ENCODE measurements around the gene PON3. TPM values are rescaled to one million over a fixed set of nuclear protein-coding genes. Genes with fewer than 3 reads are reported as not detected.

Gene PON3
- total RNA-seq, 1 donor from 2014 or later, result not detected

- Histone ChIP-seq H3K27ac (ENCODE audit: low read depth, low read length) (no peak overlapping the region), H3K4me3 (ENCODE audit: insufficient read depth, low read depth, low read length) (no peak overlapping the region), H3K27me3 (ENCODE audit: insufficient read depth, low read length) (no peaks in the 10 kb centered on the region), H3K9ac (ENCODE audit: low read length) (no peak overlapping the region), H4K20me1 (ENCODE audit: insufficient read depth, low read length) (no peaks in the 10 kb centered on the region), H3K4me1 (ENCODE audit: insufficient read depth, low read length) (no peaks in the 10 kb centered on the region), H2AFZ (ENCODE audit: low read depth, low read length) (no peak overlapping the region), H3K79me2 (ENCODE audit: insufficient read depth, low read length) (no peaks in the 10 kb centered on the region), H3K4me2 (ENCODE audit: low read length) (no peak overlapping the region), H3K9me3 (ENCODE audit: insufficient read depth, low read depth, low read length) (no peaks in the 10 kb centered on the region), H3K36me3 (ENCODE audit: insufficient read depth, low read length) (no peaks in the 10 kb centered on the region)
- Mint-ChIP-seq H3K27me3 (ENCODE audit: low read depth, unreplicated experiment) (peaks cover 1% of the 10 kb centered on the region), H3K27ac (ENCODE audit: unreplicated experiment) (no peak overlapping the region), H3K4me3 (ENCODE audit: unreplicated experiment) (no peak overlapping the region), H3K36me3 (ENCODE audit: low read depth, unreplicated experiment) (no peaks in the 10 kb centered on the region), H3K4me1 (ENCODE audit: low read depth, unreplicated experiment) (peaks cover 23% of the 10 kb centered on the region), H3K9me3 (ENCODE audit: unreplicated experiment) (no peaks in the 10 kb centered on the region)
- no peak for DNase-seq (ENCODE audit: low read depth)
- no peak for FAIRE-seq
- TF ChIP-seq EZH2 (IDR thresholded peaks at IDR 0.05; ENCODE audit: insufficient read depth, low read length), result no peak
- TF ChIP-seq CTCF (IDR thresholded peaks at IDR 0.05; ENCODE audit: insufficient read depth, low read depth, low read length), result no peak
These were observed 76.6 kb downstream of the PON3 start for GRCh38 chr7:95319570-95319969.

- Histone ChIP-seq H3K9ac (ENCODE audit: low read length) (no peak overlapping the region), H3K4me2 (ENCODE audit: low read length) (no peak overlapping the region), H4K20me1 (ENCODE audit: insufficient read depth, low read length) (no peaks in the 10 kb centered on the region), H3K4me1 (ENCODE audit: insufficient read depth, low read length) (no peaks in the 10 kb centered on the region), H3K36me3 (ENCODE audit: insufficient read depth, low read length) (no peaks in the 10 kb centered on the region), H2AFZ (ENCODE audit: low read depth, low read length) (no peak overlapping the region), H3K4me3 (ENCODE audit: insufficient read depth, low read depth, low read length) (no peak overlapping the region), H3K9me3 (ENCODE audit: insufficient read depth, low read depth, low read length) (no peaks in the 10 kb centered on the region), H3K79me2 (ENCODE audit: insufficient read depth, low read length) (no peaks in the 10 kb centered on the region), H3K27ac (ENCODE audit: low read depth, low read length) (no peak overlapping the region), H3K27me3 (ENCODE audit: insufficient read depth, low read length) (no peaks in the 10 kb centered on the region)
- DNase-seq (ENCODE audit: low read depth) (no peak), FAIRE-seq (no peak)
- H3K27ac Mint-ChIP-seq (ENCODE audit: unreplicated experiment), result no peak overlapping the region
- no peak for TF ChIP-seq EZH2 (IDR thresholded peaks at IDR 0.05; ENCODE audit: insufficient read depth, low read length)
- no peak for TF ChIP-seq CTCF (IDR thresholded peaks at IDR 0.05; ENCODE audit: insufficient read depth, low read depth, low read length)
- peaks cover 25% of the 10 kb centered on the region for H3K4me1 Mint-ChIP-seq (ENCODE audit: low read depth, unreplicated experiment)
- no peaks in the 10 kb centered on the region for H3K9me3 Mint-ChIP-seq (ENCODE audit: unreplicated experiment)
- H3K36me3 Mint-ChIP-seq (ENCODE audit: low read depth, unreplicated experiment), result peaks cover 1% of the 10 kb centered on the region
- no peak overlapping the region for H3K4me3 Mint-ChIP-seq (ENCODE audit: unreplicated experiment)
- H3K27me3 Mint-ChIP-seq (ENCODE audit: low read depth, unreplicated experiment), result peaks cover 1% of the 10 kb centered on the region
These were observed 77.6 kb downstream of the PON3 start for GRCh38 chr7:95318501-95319100.

GRCh38 chr7:95317966-95318365 lies 78.2 kb downstream of the PON3 start:
- no peak overlapping the region for H3K27ac ChIP-seq (ENCODE audit: low read depth, low read length)
- Mint-ChIP-seq H3K36me3 (ENCODE audit: low read depth, unreplicated experiment) (peaks cover 1% of the 10 kb centered on the region), H3K4me1 (ENCODE audit: low read depth, unreplicated experiment) (peaks cover 22% of the 10 kb centered on the region), H3K9me3 (ENCODE audit: unreplicated experiment) (no peaks in the 10 kb centered on the region), H3K27ac (ENCODE audit: unreplicated experiment) (no peak overlapping the region), H3K27me3 (ENCODE audit: low read depth, unreplicated experiment) (peaks cover 1% of the 10 kb centered on the region), H3K4me3 (ENCODE audit: unreplicated experiment) (no peak overlapping the region)
- no peaks in the 10 kb centered on the region for H3K4me1 ChIP-seq (ENCODE audit: insufficient read depth, low read length)
- H3K4me2 ChIP-seq (ENCODE audit: low read length), result no peak overlapping the region
- H3K36me3 ChIP-seq (ENCODE audit: insufficient read depth, low read length), result no peaks in the 10 kb centered on the region
- H3K4me3 ChIP-seq (ENCODE audit: insufficient read depth, low read depth, low read length), result no peak overlapping the region
- no peak for FAIRE-seq
- H3K9ac ChIP-seq (ENCODE audit: low read length), result no peak overlapping the region
- H4K20me1 ChIP-seq (ENCODE audit: insufficient read depth, low read length), result no peaks in the 10 kb centered on the region
- no peaks in the 10 kb centered on the region for H3K27me3 ChIP-seq (ENCODE audit: insufficient read depth, low read length)
- no peaks in the 10 kb centered on the region for H3K9me3 ChIP-seq (ENCODE audit: insufficient read depth, low read depth, low read length)
- H2AFZ ChIP-seq (ENCODE audit: low read depth, low read length), result no peak overlapping the region
- no peaks in the 10 kb centered on the region for H3K79me2 ChIP-seq (ENCODE audit: insufficient read depth, low read length)
- no peak for TF ChIP-seq EZH2 (IDR thresholded peaks at IDR 0.05; ENCODE audit: insufficient read depth, low read length)
- no peak for TF ChIP-seq CTCF (IDR thresholded peaks at IDR 0.05; ENCODE audit: insufficient read depth, low read depth, low read length)
- no peak for DNase-seq (ENCODE audit: low read depth)
